ENCODE measurements around the gene CTIF.

The CTIF gene

DNA sequence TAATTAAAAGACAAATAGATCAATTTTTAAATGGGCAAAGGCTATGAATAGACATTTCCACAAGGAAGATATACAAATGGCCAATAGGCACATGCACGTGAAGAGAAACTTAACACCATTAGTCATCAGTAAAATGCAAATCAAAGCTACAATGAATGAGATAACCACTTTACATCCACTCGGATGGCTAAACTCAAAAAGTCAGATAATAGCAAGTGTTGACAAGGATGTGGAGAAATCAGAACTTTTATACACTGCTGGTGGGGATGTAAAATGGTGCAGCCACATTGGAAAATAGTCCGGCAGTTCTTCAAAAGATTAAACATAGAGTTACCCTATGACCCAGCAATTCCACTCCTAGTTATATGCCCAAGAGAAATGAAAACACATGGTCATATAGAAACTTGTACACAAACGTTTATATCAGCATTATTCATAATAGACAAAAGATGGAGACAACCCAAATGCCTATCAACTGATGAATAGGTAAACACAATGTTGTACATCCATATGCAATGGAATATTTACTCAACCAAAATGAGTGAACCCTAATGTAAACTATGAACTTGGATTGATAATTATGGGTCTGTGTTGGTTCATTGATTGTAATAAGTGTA lies 360.8 kb downstream of the CTIF start:
- no peaks in the 10 kb centered on the region for H3K4me1 ChIP-seq (ENCODE audit: control insufficient read depth, insufficient read depth, low read length, poor library complexity, severe bottlenecking)
- no peaks in the 10 kb centered on the region for H3K36me3 ChIP-seq (ENCODE audit: control insufficient read depth, insufficient read depth, low read length)
- H3K27me3 ChIP-seq (replicated peaks; ENCODE audit: control insufficient read depth, insufficient read depth, low read length, poor library complexity, severe bottlenecking), result no peaks in the 10 kb centered on the region
- no peak overlapping the region for H3K27ac ChIP-seq (ENCODE audit: insufficient read depth, low read length, poor library complexity, severe bottlenecking)
- DNase-seq, result no peak
- no peak overlapping the region for H3K4me3 ChIP-seq (ENCODE audit: insufficient read depth, low read depth, low read length, poor library complexity, severe bottlenecking)
- H3K9me3 ChIP-seq (ENCODE audit: control insufficient read depth, low read length), result no peaks in the 10 kb centered on the region

DNA sequence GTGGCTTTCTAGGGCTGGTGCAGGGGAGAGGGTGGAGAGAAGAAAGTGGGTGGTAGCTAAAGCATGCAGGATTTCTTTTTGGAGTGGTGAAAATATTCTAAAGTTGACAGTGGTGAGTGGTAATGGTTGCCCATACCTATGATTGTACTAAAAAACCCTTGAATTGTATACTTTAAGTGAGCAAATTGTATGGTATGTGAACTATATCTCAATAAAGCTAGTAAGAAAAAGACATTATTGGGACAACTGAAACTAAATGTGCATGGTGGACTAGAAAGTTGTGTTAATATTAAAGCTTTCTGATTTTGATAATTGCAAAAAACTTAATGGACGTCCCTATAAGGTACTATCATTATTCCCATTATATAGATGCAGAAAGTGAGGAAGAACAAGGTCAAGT lies 361.6 kb downstream of the CTIF start:
- Histone ChIP-seq H3K36me3 (ENCODE audit: control insufficient read depth, insufficient read depth, low read length) (no peaks in the 10 kb centered on the region), H3K27me3 (replicated peaks; ENCODE audit: control insufficient read depth, insufficient read depth, low read length, poor library complexity, severe bottlenecking) (no peaks in the 10 kb centered on the region), H3K4me1 (ENCODE audit: control insufficient read depth, insufficient read depth, low read length, poor library complexity, severe bottlenecking) (no peaks in the 10 kb centered on the region), H3K4me3 (ENCODE audit: insufficient read depth, low read depth, low read length, poor library complexity, severe bottlenecking) (no peak overlapping the region), H3K9me3 (ENCODE audit: control insufficient read depth, low read length) (no peaks in the 10 kb centered on the region), H3K27ac (ENCODE audit: insufficient read depth, low read length, poor library complexity, severe bottlenecking) (no peak overlapping the region)
- DNase-seq, result no peak

DNA sequence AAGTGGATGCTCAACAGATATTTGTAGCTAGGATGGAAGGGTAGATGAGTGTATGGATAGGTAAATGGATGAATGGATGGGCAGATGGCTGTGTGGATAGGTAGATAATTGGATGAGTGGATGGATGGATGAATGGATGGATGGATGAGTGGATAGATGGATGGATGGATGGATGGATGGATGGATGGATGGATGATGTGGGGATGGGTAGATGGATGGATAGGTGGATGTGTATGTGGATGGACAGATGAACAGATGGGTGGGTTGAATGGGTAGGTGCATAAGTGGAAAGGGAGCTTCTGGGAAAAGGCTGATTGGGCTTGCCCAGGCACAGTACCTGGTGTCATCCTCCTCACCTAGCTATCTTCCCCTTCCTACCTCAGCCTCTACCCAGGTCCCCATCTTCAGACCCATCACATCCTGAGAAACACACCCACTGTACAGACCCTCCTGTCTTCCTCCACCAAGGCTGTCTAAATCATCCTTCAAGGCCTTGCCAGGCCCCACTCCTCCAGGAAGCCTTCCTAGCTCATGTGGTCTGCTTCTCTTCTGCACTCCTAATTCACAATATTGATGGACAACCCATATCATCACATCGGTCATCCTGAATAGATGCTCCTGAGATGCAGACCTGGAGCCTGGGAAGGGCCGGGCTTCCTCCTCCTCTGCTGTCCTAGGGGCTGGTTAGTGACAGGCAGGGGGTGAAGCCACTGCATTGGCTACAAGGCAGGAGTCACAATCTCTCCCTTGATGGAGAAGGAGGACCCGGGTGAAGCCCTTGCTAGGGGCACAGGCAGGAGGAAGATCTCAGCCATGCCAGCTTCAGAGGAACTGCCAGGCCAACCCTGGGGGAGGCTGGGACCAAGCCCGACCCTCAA lies 362.6 kb downstream of the CTIF start:
- Histone ChIP-seq H3K4me3 (ENCODE audit: insufficient read depth, low read depth, low read length, poor library complexity, severe bottlenecking) (no peak overlapping the region), H3K9me3 (ENCODE audit: control insufficient read depth, low read length) (no peaks in the 10 kb centered on the region), H3K4me1 (ENCODE audit: control insufficient read depth, insufficient read depth, low read length, poor library complexity, severe bottlenecking) (no peaks in the 10 kb centered on the region), H3K27ac (ENCODE audit: insufficient read depth, low read length, poor library complexity, severe bottlenecking) (no peak overlapping the region), H3K36me3 (ENCODE audit: control insufficient read depth, insufficient read depth, low read length) (no peaks in the 10 kb centered on the region), H3K27me3 (replicated peaks; ENCODE audit: control insufficient read depth, insufficient read depth, low read length, poor library complexity, severe bottlenecking) (no peaks in the 10 kb centered on the region)
- DNase-seq, result no peak

DNA sequence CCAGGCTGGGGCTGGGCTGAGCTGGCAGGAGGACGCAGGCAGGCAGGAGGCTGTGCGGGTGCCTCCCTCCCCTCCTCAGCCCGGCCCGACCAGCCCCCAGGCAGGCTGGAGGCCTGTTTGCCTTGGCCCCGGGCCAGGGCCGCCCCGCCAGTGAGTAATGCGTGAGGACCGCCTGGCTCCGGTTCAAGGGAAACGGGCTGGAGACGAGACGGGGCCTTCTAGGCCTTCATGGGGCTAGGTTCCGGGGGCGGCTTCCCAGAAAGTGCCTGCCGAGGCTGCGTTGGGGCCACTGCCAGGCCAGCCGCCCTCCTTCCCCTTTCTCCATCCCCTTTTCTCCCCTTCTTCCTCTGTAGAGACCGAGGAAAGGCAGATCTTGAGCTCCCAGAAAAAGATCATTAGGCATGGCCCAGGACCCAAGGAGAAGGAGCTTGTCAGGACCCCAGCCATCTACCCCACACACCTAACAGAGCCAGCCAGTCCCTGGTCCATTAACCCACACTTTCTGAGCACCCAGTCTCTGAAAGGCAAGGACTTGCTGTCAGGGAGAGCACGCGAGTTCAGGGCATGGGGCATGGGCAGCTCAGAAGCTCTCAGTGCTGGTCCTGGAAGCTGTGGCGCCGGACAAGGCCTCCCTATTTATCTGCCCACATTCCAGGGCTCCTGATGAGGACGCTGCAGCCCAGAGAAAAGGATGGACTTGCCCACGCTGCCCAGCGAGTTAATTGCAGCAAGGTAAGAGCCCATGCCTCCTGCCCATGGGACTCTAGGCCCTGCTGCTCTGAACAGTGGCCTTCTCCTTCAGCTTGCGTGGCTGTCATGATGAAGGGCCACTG lies 363.4 kb downstream of the CTIF start:
- Histone ChIP-seq H3K27me3 (replicated peaks; ENCODE audit: control insufficient read depth, insufficient read depth, low read length, poor library complexity, severe bottlenecking) (no peaks in the 10 kb centered on the region), H3K36me3 (ENCODE audit: control insufficient read depth, insufficient read depth, low read length) (no peaks in the 10 kb centered on the region), H3K9me3 (ENCODE audit: control insufficient read depth, low read length) (no peaks in the 10 kb centered on the region), H3K4me1 (ENCODE audit: control insufficient read depth, insufficient read depth, low read length, poor library complexity, severe bottlenecking) (no peaks in the 10 kb centered on the region), H3K27ac (ENCODE audit: insufficient read depth, low read length, poor library complexity, severe bottlenecking) (no peak overlapping the region), H3K4me3 (ENCODE audit: insufficient read depth, low read depth, low read length, poor library complexity, severe bottlenecking) (no peak overlapping the region)
- DNase-seq, result no peak

DNA sequence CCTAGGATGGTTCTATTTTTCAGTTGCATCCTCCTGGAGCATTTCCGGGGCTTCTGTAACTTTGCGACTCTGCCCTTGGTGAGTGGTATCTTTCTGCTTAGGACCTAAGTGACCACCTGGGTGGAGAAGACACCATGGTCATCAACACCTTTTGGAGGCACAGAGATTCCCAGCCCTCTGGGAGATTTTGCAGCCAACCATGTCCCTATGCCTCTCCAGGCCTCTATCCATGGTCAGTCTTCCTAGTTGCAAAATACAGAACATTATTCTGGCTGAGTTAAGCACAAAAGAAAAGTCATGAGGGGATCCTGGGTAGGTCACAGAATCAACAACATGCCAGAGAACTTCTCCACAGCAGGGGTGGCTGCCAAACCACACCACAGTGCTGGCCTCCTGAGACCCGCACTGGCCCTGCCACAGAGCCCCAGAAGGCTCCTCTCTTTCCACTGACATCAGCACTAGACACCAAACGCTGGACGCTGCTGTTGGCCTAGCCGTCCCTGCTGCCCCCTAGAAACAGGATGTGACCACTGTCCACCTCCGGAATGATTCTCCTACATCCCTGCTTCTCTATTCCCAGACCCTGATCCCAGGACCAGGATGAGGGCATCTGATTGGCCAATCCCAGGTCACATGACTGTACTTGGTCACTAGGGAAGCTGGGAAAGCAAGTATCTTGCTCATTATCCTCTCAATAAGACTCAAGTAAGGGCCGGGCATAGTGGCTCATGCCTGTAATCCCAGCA lies 364.2 kb downstream of the CTIF start:
- Histone ChIP-seq H3K4me3 (ENCODE audit: insufficient read depth, low read depth, low read length, poor library complexity, severe bottlenecking) (no peak overlapping the region), H3K9me3 (ENCODE audit: control insufficient read depth, low read length) (no peaks in the 10 kb centered on the region), H3K27me3 (replicated peaks; ENCODE audit: control insufficient read depth, insufficient read depth, low read length, poor library complexity, severe bottlenecking) (no peaks in the 10 kb centered on the region), H3K27ac (ENCODE audit: insufficient read depth, low read length, poor library complexity, severe bottlenecking) (no peak overlapping the region), H3K4me1 (ENCODE audit: control insufficient read depth, insufficient read depth, low read length, poor library complexity, severe bottlenecking) (no peaks in the 10 kb centered on the region), H3K36me3 (ENCODE audit: control insufficient read depth, insufficient read depth, low read length) (no peaks in the 10 kb centered on the region)
- DNase-seq, result no peak

DNA sequence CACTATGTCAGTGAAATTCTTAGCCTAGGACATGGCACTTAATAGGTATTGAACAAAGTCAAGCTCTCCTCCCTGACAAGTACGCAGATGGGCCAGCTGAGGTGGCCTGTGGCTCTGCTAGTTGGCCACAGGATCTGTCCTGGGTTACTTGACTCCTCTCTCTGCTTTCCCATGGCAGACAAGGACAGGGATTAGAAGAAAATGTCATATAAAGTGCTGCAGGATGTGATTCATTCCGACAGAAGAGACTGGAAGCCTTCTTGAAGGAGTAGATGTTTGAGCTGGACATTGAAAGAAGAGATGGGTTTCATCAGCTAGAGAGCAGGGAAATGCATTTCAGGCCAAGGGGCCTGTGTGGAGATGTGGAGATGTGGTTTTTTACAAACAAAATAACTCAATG lies 365.3 kb downstream of the CTIF start:
- Histone ChIP-seq H3K27ac (ENCODE audit: insufficient read depth, low read length, poor library complexity, severe bottlenecking) (no peak overlapping the region), H3K9me3 (ENCODE audit: control insufficient read depth, low read length) (no peaks in the 10 kb centered on the region), H3K4me3 (ENCODE audit: insufficient read depth, low read depth, low read length, poor library complexity, severe bottlenecking) (no peak overlapping the region), H3K36me3 (ENCODE audit: control insufficient read depth, insufficient read depth, low read length) (no peaks in the 10 kb centered on the region), H3K27me3 (replicated peaks; ENCODE audit: control insufficient read depth, insufficient read depth, low read length, poor library complexity, severe bottlenecking) (no peaks in the 10 kb centered on the region), H3K4me1 (ENCODE audit: control insufficient read depth, insufficient read depth, low read length, poor library complexity, severe bottlenecking) (no peaks in the 10 kb centered on the region)
- no peak for DNase-seq

DNA sequence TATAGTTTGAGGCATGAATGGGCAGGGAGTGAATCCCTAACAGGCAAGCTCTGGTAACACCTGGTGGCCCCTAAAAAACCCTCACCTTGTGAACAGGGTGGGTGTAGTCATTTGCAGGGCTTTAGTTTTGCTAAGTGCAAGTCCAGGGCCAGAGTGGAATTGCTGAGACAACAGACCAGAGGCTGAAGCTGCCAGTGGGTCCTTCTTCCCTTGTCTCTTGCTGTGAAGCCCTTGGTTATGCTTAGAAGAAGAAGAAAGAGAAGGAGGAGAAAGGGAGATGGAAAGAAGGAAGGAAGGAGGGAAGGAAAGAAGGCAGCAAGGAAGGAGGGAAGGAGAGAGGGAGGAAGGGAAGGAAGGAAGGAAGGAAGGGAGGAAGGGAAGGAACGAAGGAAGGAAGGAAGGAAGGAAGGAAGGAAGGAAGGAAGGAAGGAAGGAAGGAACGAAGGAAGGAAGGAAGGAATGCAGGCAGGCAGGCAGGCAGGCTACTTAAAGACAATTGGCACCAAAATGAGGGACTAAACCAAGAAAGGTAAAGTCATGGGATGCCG lies 366.1 kb downstream of the CTIF start:
- no peak overlapping the region for H3K4me3 ChIP-seq (ENCODE audit: insufficient read depth, low read depth, low read length, poor library complexity, severe bottlenecking)
- no peak for DNase-seq
- H3K36me3 ChIP-seq (ENCODE audit: control insufficient read depth, insufficient read depth, low read length), result no peaks in the 10 kb centered on the region
- H3K4me1 ChIP-seq (ENCODE audit: control insufficient read depth, insufficient read depth, low read length, poor library complexity, severe bottlenecking), result peaks cover 3% of the 10 kb centered on the region
- H3K27ac ChIP-seq (ENCODE audit: insufficient read depth, low read length, poor library complexity, severe bottlenecking), result no peak overlapping the region
- H3K9me3 ChIP-seq (ENCODE audit: control insufficient read depth, low read length), result no peaks in the 10 kb centered on the region
- H3K27me3 ChIP-seq (replicated peaks; ENCODE audit: control insufficient read depth, insufficient read depth, low read length, poor library complexity, severe bottlenecking), result no peaks in the 10 kb centered on the region

DNA sequence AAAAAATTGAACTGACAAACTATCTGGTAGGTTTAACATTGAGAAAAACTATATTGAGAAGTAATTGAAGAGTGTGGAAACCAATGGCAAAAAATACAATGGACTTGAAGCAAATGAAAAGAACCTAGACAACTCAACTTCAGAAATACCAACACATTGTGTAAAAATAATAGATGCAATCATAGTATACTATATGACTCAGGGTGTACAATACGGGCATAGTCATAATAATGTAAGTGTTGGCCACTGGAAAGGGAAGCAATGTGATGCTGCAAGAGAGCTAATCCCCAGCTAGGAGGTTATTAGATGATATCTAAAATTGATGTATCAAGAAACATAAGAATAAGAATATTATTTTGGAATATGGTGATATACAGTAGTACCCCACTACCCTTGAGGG lies 366.7 kb downstream of the CTIF start:
- DNase-seq, result no peak
- H3K4me1 ChIP-seq (ENCODE audit: control insufficient read depth, insufficient read depth, low read length, poor library complexity, severe bottlenecking), result peaks cover 5% of the 10 kb centered on the region
- no peaks in the 10 kb centered on the region for H3K36me3 ChIP-seq (ENCODE audit: control insufficient read depth, insufficient read depth, low read length)
- no peak overlapping the region for H3K4me3 ChIP-seq (ENCODE audit: insufficient read depth, low read depth, low read length, poor library complexity, severe bottlenecking)
- no peaks in the 10 kb centered on the region for H3K27me3 ChIP-seq (replicated peaks; ENCODE audit: control insufficient read depth, insufficient read depth, low read length, poor library complexity, severe bottlenecking)
- H3K9me3 ChIP-seq (ENCODE audit: control insufficient read depth, low read length), result no peaks in the 10 kb centered on the region
- no peak overlapping the region for H3K27ac ChIP-seq (ENCODE audit: insufficient read depth, low read length, poor library complexity, severe bottlenecking)

DNA sequence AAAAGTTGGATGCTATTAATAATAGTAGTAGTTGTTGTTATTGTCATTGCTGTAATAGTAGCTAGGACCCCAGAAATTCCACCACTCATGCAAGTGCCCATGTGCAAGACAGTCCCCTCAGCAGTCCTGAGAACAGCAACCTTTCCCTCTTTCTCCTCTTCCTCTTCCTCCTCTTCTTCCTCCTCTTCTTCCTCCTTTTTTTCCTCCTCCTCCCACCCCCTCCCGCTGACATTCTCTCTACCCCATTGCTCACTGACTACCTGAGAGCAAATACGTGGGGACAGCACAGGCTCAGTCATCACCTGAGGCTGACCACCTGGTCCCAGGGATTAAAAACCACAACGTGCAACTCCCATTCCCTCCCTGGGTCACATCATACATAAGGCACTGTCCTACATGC lies 370.1 kb downstream of the CTIF start:
- H3K4me3 ChIP-seq (ENCODE audit: insufficient read depth, low read depth, low read length, poor library complexity, severe bottlenecking), result no peak overlapping the region
- no peaks in the 10 kb centered on the region for H3K36me3 ChIP-seq (ENCODE audit: control insufficient read depth, insufficient read depth, low read length)
- H3K4me1 ChIP-seq (ENCODE audit: control insufficient read depth, insufficient read depth, low read length, poor library complexity, severe bottlenecking), result peaks cover 5% of the 10 kb centered on the region
- H3K27me3 ChIP-seq (replicated peaks; ENCODE audit: control insufficient read depth, insufficient read depth, low read length, poor library complexity, severe bottlenecking), result no peaks in the 10 kb centered on the region
- H3K27ac ChIP-seq (ENCODE audit: insufficient read depth, low read length, poor library complexity, severe bottlenecking), result no peak overlapping the region
- no peaks in the 10 kb centered on the region for H3K9me3 ChIP-seq (ENCODE audit: control insufficient read depth, low read length)
- DNase-seq, result no peak

Measured in effector memory CD4-positive, alpha-beta T cell (primary cell).